HepG2 (cell line): ENCODE measurements around the gene BCL2L1. TPM values are rescaled to one million over a fixed set of nuclear protein-coding genes. Genes with fewer than 3 reads are reported as not detected.

Source experiments
- BRCA1 ChIP-seq: sonication (generic); formaldehyde crosslinking; IDR thresholded peaks from 2 replicates; pipeline ENCODE4 v1.4.0; 2020; ENCODE audit warnings: missing genetic modification reagents
- CBX1 ChIP-seq: IDR thresholded peaks from one replicate; pipeline ENCODE4 v1.6.1; 2016; ENCODE audit warnings: antibody characterized with exemption, low read depth
- CBX5 ChIP-seq: sonication (generic); formaldehyde crosslinking; IDR thresholded peaks from 2 replicates; pipeline ENCODE4 v1.4.0; 2020; ENCODE audit warnings: missing genetic modification reagents, borderline replicate concordance
- CHD4 ChIP-seq: fragments of 200-600 bp; sonication (generic); IDR thresholded peaks from 2 replicates; pipeline ENCODE4 v1.7.0; 2017; ENCODE audit warnings: mild to moderate bottlenecking, low read length, borderline replicate concordance
- GLI4 ChIP-seq: sonication (generic); formaldehyde crosslinking; IDR thresholded peaks from 2 replicates; pipeline ENCODE4 v1.5.1; 2020; ENCODE audit warnings: missing genetic modification reagents, mild to moderate bottlenecking, moderate library complexity, borderline replicate concordance
- HNRNPUL1 ChIP-seq: fragments of 200-400 bp; formaldehyde crosslinking; IDR thresholded peaks from 2 replicates; pipeline ENCODE4 v1.6.1; 2017; ENCODE audit warnings: low read depth, mild to moderate bottlenecking, low read length, moderate library complexity
- HOXA7 ChIP-seq: sonication (generic); formaldehyde crosslinking; IDR thresholded peaks from 2 replicates; pipeline ENCODE4 v1.8.1; 2022; ENCODE audit warnings: mild to moderate bottlenecking, missing genetic modification reagents, moderate library complexity
- KLF9 ChIP-seq: IDR thresholded peaks from 2 replicates; pipeline ENCODE4 v1.6.1; 2016; ENCODE audit warnings: low read depth
- POLR2AphosphoS2 ChIP-seq: IDR thresholded peaks from 2 replicates; pipeline ENCODE4 v1.6.1; 2011; ENCODE audit warnings: low read depth, low read length, improper control_type of control experiment
- RNF219 ChIP-seq: sonication (generic); formaldehyde crosslinking; IDR thresholded peaks from 2 replicates; pipeline ENCODE4 v1.5.0; 2020; ENCODE audit warnings: mild to moderate bottlenecking, missing genetic modification reagents
- SMAD9 ChIP-seq: sonication (generic); formaldehyde crosslinking; IDR thresholded peaks from 2 replicates; pipeline ENCODE4 v1.5.1; 2020; ENCODE audit warnings: mild to moderate bottlenecking, missing genetic modification reagents
- SMARCE1 ChIP-seq: fragments of 450-650 bp; IDR thresholded peaks from 2 replicates; pipeline ENCODE4 v1.6.1; 2017; ENCODE audit warnings: borderline replicate concordance
- SP5 ChIP-seq: IDR thresholded peaks from 2 replicates; pipeline ENCODE4 v1.6.1; 2016; ENCODE audit warnings: low read depth, borderline replicate concordance
- THYN1 ChIP-seq: sonication (generic); formaldehyde crosslinking; IDR thresholded peaks from 2 replicates; pipeline ENCODE4 v1.8.1; 2023; ENCODE audit warnings: low read depth, mild to moderate bottlenecking, moderate library complexity, missing genetic modification reagents, borderline replicate concordance
- YEATS4 ChIP-seq: sonication (generic); formaldehyde crosslinking; IDR thresholded peaks from 2 replicates; pipeline ENCODE4 v1.4.0; 2020; ENCODE audit warnings: missing genetic modification reagents, borderline replicate concordance
- ZFX ChIP-seq: sonication (generic); formaldehyde crosslinking; IDR thresholded peaks from 2 replicates; pipeline ENCODE4 v1.4.0; 2020; ENCODE audit warnings: mild to moderate bottlenecking, low read depth, missing genetic modification reagents, moderate library complexity
- ZNF142 ChIP-seq: sonication (generic); formaldehyde crosslinking; IDR thresholded peaks from 2 replicates; pipeline ENCODE4 v1.4.0; 2020; ENCODE audit warnings: missing genetic modification reagents
- polyA plus RNA-seq, 8 experiments: library from polyadenylated mRNA; depleted of rRNA in 3 of 8; stranded (reverse) in 7 of 8; unstranded in 1 of 8; fragments of >200 nt; fragmentation: Illumina TruSeq in 4 of 8; extraction: Trizol in 4 of 8; gene quantifications; 2 replicates each; pipeline versions ENCODE4 v1.2.1 to v1.2.3, GENCODE V29; 2011 to 2016; ENCODE audit warnings: low read depth in 4 of 8, missing spikeins in 1 of 8, mixed read lengths in 1 of 8; ENCODE audit not compliant: insufficient read depth in 1 of 8
- total RNA-seq, 5 experiments: library from RNA; depleted of rRNA; stranded (reverse); fragments of >200 nt; fragmentation: Illumina TruSeq; extraction: Trizol; gene quantifications; 2 replicates each; pipeline ENCODE4 v1.2.3, GENCODE V29; 2016; ENCODE audit warnings: low read depth in 1 of 5
- TF ChIP-seq, protein P1 (sequence below): sonication (generic); formaldehyde crosslinking; IDR thresholded peaks from 2 replicates; pipeline ENCODE4 v1.5.0; 2020; ENCODE audit warnings: mild to moderate bottlenecking, missing genetic modification reagents, borderline replicate concordance

Gene BCL2L1
- total and polyA plus RNA-seq, 2 of the 13 experiments (the other 11 are each of a cell fraction or from before 2014, with no cell fraction given) = 164 to 258 TPM

- no peak for TF ChIP-seq CBX1
- TF ChIP-seq RNF219 = no peak
- TF ChIP-seq ZNF142 (CRISPR knock-in tag) = 0 out of 2 replicates have a peak, but pooled peaks have one; percentile 49
- no peak for TF ChIP-seq HNRNPUL1
- TF ChIP-seq BRCA1 (CRISPR knock-in tag) = no peak
- no peak for TF ChIP-seq GLI4 (CRISPR knock-in tag)
- TF ChIP-seq, protein P1, sequence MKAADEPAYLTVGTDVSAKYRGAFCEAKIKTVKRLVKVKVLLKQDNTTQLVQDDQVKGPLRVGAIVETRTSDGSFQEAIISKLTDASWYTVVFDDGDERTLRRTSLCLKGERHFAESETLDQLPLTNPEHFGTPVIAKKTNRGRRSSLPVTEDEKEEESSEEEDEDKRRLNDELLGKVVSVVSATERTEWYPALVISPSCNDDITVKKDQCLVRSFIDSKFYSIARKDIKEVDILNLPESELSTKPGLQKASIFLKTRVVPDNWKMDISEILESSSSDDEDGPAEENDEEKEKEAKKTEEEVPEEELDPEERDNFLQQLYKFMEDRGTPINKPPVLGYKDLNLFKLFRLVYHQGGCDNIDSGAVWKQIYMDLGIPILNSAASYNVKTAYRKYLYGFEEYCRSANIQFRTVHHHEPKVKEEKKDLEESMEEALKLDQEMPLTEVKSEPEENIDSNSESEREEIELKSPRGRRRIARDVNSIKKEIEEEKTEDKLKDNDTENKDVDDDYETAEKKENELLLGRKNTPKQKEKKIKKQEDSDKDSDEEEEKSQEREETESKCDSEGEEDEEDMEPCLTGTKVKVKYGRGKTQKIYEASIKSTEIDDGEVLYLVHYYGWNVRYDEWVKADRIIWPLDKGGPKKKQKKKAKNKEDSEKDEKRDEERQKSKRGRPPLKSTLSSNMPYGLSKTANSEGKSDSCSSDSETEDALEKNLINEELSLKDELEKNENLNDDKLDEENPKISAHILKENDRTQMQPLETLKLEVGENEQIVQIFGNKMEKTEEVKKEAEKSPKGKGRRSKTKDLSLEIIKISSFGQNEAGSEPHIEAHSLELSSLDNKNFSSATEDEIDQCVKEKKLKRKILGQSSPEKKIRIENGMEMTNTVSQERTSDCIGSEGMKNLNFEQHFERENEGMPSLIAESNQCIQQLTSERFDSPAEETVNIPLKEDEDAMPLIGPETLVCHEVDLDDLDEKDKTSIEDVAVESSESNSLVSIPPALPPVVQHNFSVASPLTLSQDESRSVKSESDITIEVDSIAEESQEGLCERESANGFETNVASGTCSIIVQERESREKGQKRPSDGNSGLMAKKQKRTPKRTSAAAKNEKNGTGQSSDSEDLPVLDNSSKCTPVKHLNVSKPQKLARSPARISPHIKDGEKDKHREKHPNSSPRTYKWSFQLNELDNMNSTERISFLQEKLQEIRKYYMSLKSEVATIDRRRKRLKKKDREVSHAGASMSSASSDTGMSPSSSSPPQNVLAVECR = no peak
- TF ChIP-seq CBX5 (CRISPR knock-in tag) = no peak
- 0 out of 2 replicates have a peak, but pooled peaks have one; percentile 90 for TF ChIP-seq POLR2AphosphoS2
- no peak for TF ChIP-seq YEATS4
- TF ChIP-seq ZFX (CRISPR knock-in tag) = no peak; the same call in 1 of the 2 replicates
- TF ChIP-seq KLF9 (CRISPR knock-in tag) = no peak
- no peak for TF ChIP-seq SMARCE1
- TF ChIP-seq CHD4 = no peak
- TF ChIP-seq HOXA7 (CRISPR knock-in tag) = no peak
- TF ChIP-seq SMAD9 (CRISPR knock-in tag) = no peak
- TF ChIP-seq THYN1 (CRISPR knock-in tag) = no peak
- TF ChIP-seq SP5 (CRISPR knock-in tag) = no peak
Measured at GRCh38 chr20:31677553-31678260, 45.0 kb downstream of the BCL2L1 start (continued).
